GM06990 (cell line): ENCODE measurements around the gene GSS.

Experiments
- DNase-seq: peaks from one replicate; pipeline ENCODE4 v3.0.0-alpha.2; 2011; ENCODE audit not compliant: insufficient read length; ENCODE audit errors: extremely low read depth
- H3K27me3 ChIP-seq: replicated peaks from 2 replicates; pipeline ENCODE4 v1.6.0; 2011; ENCODE audit warnings: low read length; ENCODE audit not compliant: control insufficient read depth, insufficient read depth
- H3K36me3 ChIP-seq: 2 replicates; pipeline ENCODE4 v1.5.1; 2011; ENCODE audit warnings: low read length; ENCODE audit not compliant: control insufficient read depth, insufficient read depth
- H3K4me3 ChIP-seq: replicated peaks from 2 replicates; pipeline ENCODE4 v1.5.1; 2011; ENCODE audit warnings: low read depth, mild to moderate bottlenecking, control low read depth, low read length
- CTCF ChIP-seq: IDR thresholded peaks from 2 replicates; pipeline ENCODE4 v1.5.1; 2011; ENCODE audit warnings: low read length, control low read depth, mild to moderate bottlenecking, inconsistent platforms; ENCODE audit not compliant: insufficient read depth, poor library complexity, severe bottlenecking

The GSS gene

GRCh38 chr20:34955231-34956040 lies at the start of gene GSS, which contains the start of gene MYH7B:
GSS (minus strand) TSS chr20:34955806; CDS start chr20:34951852, 3,954 bp downstream.
MYH7B (plus strand) TSS chr20:34955868; CDS start chr20:34978006, 22,138 bp downstream.
- Histone ChIP-seq H3K4me3 (peak within 1 kb of the TSS; percentile 90), H3K36me3 (no peaks in the 10 kb centered on the region), H3K27me3 (no peaks in the 10 kb centered on the region)
- TF ChIP-seq CTCF = peak; percentile 48
- peak; percentile 97 for DNase-seq

GRCh38 chr20:35004749-35005462 lies 49.3 kb upstream of the GSS start:
- TF ChIP-seq CTCF = no peak
- DNase-seq = no peak
- Histone ChIP-seq H3K4me3 (no peak overlapping the region), H3K27me3 (no peaks in the 10 kb centered on the region), H3K36me3 (peaks cover 71% of the 10 kb centered on the region)

- Histone ChIP-seq H3K4me3 (no peak overlapping the region), H3K27me3 (no peaks in the 10 kb centered on the region), H3K36me3 (peaks cover 66% of the 10 kb centered on the region)
- no peak for TF ChIP-seq CTCF
- DNase-seq = no peak
Observed at GRCh38 chr20:35004051-35004725, 48.6 kb upstream of the GSS start.

- DNase-seq = no peak
- no peak for TF ChIP-seq CTCF
- peaks cover 67% of the 10 kb centered on the region for H3K36me3 ChIP-seq
Observed at GRCh38 chr20:35003211-35004031, 47.8 kb upstream of the GSS start.

More at GRCh38 chr20:35003211-35004031, 47.8 kb upstream of the GSS start:
- Histone ChIP-seq H3K4me3 (no peak overlapping the region), H3K27me3 (no peaks in the 10 kb centered on the region)
